ENCODE data around the gene ZNF320. TPM values are rescaled to one million over a fixed set of nuclear protein-coding genes. Genes with fewer than 3 reads are reported as not detected.
"Not testable (repeated sequence)": the region's sequence is repeated elsewhere in the genome, so short reads cannot be mapped to it uniquely, and the experiment has no call there.

The ZNF320 gene
- total and polyA plus RNA-seq, 2 experiments from 2014 or later, result 5.6 to 35.0 TPM

DNA sequence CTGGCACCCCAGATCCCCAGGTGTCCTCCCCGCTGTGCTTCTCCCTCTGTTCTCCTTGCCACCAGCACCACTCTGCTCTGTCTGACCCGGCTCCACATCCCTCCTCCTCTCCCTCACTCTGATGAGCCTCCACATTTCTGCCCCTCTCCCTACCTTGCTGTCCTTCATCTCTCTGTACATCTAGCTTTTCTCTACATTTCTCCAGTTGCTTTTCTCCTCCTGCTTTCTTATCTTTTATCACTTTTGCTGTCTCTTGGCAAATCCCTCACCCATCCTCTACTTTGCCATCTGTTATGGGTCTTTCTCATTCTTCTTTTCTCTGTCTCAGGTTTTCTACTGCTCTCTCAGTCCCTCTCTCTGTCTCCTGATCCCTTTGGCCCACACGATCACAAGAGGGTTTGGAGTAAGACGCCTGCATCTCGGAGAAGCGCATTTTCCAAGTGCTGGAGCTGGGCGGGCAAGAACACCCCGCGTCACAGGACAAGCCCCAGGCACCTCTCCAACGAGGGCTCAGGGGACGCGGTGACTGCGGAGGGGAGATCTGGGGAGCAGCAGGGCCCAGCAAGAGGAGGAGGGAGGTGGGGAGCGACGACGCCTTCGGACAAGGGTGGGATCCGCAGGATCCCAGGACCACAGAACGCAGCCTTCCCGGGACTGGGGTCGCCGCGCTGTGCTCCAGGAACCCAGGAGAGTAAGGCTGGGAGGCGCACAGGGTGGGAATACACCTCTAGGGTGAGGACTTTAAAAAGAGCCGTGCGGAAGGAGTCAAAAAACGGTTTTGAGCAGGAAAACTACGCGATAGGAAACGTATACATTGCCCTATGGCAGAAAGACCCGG lies 40.7 kb downstream of the ZNF320 start:
- Histone ChIP-seq H3K27ac (peak overlapping the region; percentile 81), H3K4me3 (peak overlapping the region; percentile 61), H2AFZ (peak overlapping the region; percentile 61), H3K4me2 (peak overlapping the region; percentile 86)
- not testable (repeated sequence) for H3K79me2 ChIP-seq; H3K4me1 ChIP-seq (ENCODE audit: insufficient read depth); H3K9me3 ChIP-seq (ENCODE audit: low read depth); H3K9me2 ChIP-seq (replicated peaks; ENCODE audit: insufficient read depth); H4K20me1 ChIP-seq (ENCODE audit: insufficient read depth, poor library complexity, severe bottlenecking); H3K36me3 ChIP-seq (replicated peaks; ENCODE audit: insufficient read depth, low read depth); H3K27me3 ChIP-seq
- WGBS (ENCODE audit: low lambda C conversion rate, missing lambda C conversion rate), result 4% methylated on average over 25 of the region's 31 CpGs
- peak; percentile 23 for DNase-seq (ENCODE audit: low spot score)

Small RNA genes lying within 50 kb of the gene (small RNA-seq; reads per million reads assigned to genes)
- 0.31 reads per million, percentile 8 among the genes with 10 or more reads in this experiment for gene ZNF320

Other genes with a start within 250 kb of the ZNF320 start
- gene ZNF611, start 162.6 kb downstream of the ZNF320 start, total RNA-seq, result 11.9 and 21.3 TPM in 2 replicates
- gene ZNF611, start 162.6 kb downstream of the ZNF320 start, polyA plus RNA-seq, result 10.8 and 15.4 TPM in 2 replicates
- 7.7 and 12.5 TPM in 2 replicates for gene ZNF600, start 110.8 kb downstream of the ZNF320 start, total RNA-seq
- gene ZNF600, start 110.8 kb downstream of the ZNF320 start, polyA plus RNA-seq, result 14.6 and 16.9 TPM in 2 replicates
- gene ZNF28, start 76.0 kb downstream of the ZNF320 start, total RNA-seq, result 19.3 and 22.4 TPM in 2 replicates
- gene ZNF28, start 76.0 kb downstream of the ZNF320 start, polyA plus RNA-seq, result 13.3 and 17.4 TPM in 2 replicates
- gene ZNF468, start 40.0 kb downstream of the ZNF320 start, total RNA-seq, result 37.2 and 43.6 TPM in 2 replicates
- 14.0 and 19.9 TPM in 2 replicates for gene ZNF468, start 40.0 kb downstream of the ZNF320 start, polyA plus RNA-seq
- gene ZNF888, start 25.8 kb upstream of the ZNF320 start, total RNA-seq, result 5.5 and 9.3 TPM in 2 replicates
- gene ZNF888, start 25.8 kb upstream of the ZNF320 start, polyA plus RNA-seq, result 1.2 and 4.8 TPM in 2 replicates
- gene ZNF816, start 65.2 kb upstream of the ZNF320 start, total RNA-seq, result 10.7 and 18.5 TPM in 2 replicates
- 5.1 and 6.3 TPM in 2 replicates for gene ZNF816, start 65.2 kb upstream of the ZNF320 start, polyA plus RNA-seq
- 0.36 TPM in 1 of 2 replicates, not detected in the other for gene ERVV-1, start 116.3 kb upstream of the ZNF320 start, total RNA-seq
- gene ERVV-1, start 116.3 kb upstream of the ZNF320 start, polyA plus RNA-seq, result 0.19 and 0.62 TPM in 2 replicates
- gene ERVV-2, start 147.1 kb upstream of the ZNF320 start, total RNA-seq, result 2.5 and 4.5 TPM in 2 replicates
- gene ERVV-2, start 147.1 kb upstream of the ZNF320 start, polyA plus RNA-seq, result 2.5 and 4.1 TPM in 2 replicates
- 52.5 and 53.1 TPM in 2 replicates for gene ZNF160, start 205.8 kb upstream of the ZNF320 start, total RNA-seq
- 23.5 and 28.0 TPM in 2 replicates for gene ZNF160, start 205.8 kb upstream of the ZNF320 start, polyA plus RNA-seq
- gene ZNF415, start 235.3 kb upstream of the ZNF320 start, total RNA-seq, result 14.6 and 24.1 TPM in 2 replicates
- gene ZNF415, start 235.3 kb upstream of the ZNF320 start, polyA plus RNA-seq, result 7.4 and 15.2 TPM in 2 replicates